Rectal smooth muscle tissue (tissue), 1 donor: ENCODE data around the gene HDAC4.

Source experiments
- H3K27ac ChIP-seq: one replicate; pipeline ENCODE4 v1.7.0; 2013; ENCODE audit warnings: low read depth, low read length, inconsistent platforms
- H3K27me3 ChIP-seq: one replicate; pipeline ENCODE4 v1.7.0; 2013; ENCODE audit warnings: low read length; ENCODE audit not compliant: control insufficient read depth, insufficient read depth
- H3K36me3 ChIP-seq: one replicate; pipeline ENCODE4 v1.7.0; 2013; ENCODE audit warnings: low read length; ENCODE audit not compliant: control insufficient read depth, insufficient read depth
- H3K4me1 ChIP-seq: one replicate; pipeline ENCODE4 v1.7.0; 2013; ENCODE audit warnings: low read length; ENCODE audit not compliant: control insufficient read depth, insufficient read depth
- H3K4me3 ChIP-seq: one replicate; pipeline ENCODE4 v1.7.0; 2013; ENCODE audit warnings: low read length
- H3K9ac ChIP-seq: one replicate; pipeline ENCODE4 v1.7.0; 2013; ENCODE audit warnings: low read length

HDAC4 gene

DNA sequence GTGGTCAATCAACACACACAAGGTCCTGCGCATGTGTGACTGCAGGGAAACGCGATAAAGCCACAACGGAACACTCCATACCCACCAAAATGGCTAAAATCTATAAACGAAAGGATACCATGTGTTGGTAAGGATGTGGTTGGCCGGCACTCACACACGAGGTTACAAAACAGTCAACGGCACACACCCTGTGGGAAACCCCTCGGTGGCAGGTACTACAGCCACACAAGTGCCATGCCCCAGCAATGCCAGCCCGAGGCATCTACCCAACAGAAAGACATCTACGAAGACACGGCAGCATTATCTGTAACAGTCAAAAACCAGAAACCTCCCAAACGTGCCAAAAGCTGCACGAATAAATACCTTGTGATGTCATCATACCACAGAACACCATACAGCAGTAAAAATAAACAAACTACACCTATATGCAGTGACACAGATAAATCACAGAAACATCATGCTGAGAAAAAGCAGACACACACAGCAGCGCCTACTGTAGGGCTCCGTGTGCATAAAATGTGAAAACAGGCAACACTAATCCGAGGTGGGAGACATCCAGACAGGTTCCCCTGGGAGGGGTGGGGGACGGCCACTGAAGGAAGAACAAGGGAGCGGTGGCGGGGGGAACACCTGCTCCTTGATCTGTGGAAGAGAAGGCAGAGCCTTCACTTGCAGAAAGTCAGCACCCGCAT lies 36.7 kb downstream of the HDAC4 start:
- no peaks in the 10 kb centered on the region for H3K27me3 ChIP-seq
- H3K27ac ChIP-seq = peak overlapping the region; percentile 86
- no peaks in the 10 kb centered on the region for H3K36me3 ChIP-seq
- no peak overlapping the region for H3K9ac ChIP-seq
- H3K4me1 ChIP-seq = peaks cover 54% of the 10 kb centered on the region
- H3K4me3 ChIP-seq = no peak overlapping the region

DNA sequence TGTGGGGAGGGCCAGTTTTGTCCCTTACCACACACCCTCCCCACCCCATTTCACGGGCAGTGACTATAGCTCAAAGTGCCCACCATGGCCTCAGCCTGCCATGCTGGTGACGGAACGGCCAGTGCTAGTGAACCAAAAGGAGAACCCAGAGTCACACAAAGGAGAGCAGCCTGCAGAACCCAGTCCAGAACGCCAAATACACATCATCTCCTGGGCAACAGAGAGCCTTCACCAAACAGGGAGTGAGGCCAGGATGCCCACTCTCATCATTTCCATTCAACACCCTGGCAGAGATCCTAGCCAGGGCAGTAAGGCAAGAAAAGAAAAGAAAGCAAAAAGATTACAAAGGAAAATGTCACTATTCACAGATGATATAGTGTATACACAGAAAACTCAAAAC lies 38.3 kb downstream of the HDAC4 start:
- Histone ChIP-seq H3K27ac (peak overlapping the region; percentile 25), H3K4me1 (peaks cover 49% of the 10 kb centered on the region), H3K36me3 (no peaks in the 10 kb centered on the region), H3K4me3 (no peak overlapping the region), H3K9ac (no peak overlapping the region), H3K27me3 (no peaks in the 10 kb centered on the region)

DNA sequence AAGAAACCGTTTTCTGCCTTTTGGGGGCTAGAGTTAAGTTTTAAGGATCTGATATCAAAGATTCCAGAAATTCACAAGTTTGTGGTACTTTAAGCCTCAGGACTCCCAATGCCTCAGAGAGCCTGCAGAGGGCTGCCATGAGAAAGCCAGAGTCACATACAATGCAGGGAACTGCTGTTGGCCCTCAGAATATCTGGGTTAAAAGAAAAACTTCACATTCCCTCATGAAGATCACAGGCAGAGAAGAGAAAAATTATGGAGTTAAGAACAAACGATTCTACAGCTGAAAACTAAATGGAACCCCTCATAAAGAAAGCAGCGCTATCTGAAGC lies 39.5 kb downstream of the HDAC4 start:
- no peak overlapping the region for H3K4me3 ChIP-seq
- peaks cover 49% of the 10 kb centered on the region for H3K4me1 ChIP-seq
- H3K36me3 ChIP-seq = no peaks in the 10 kb centered on the region
- peak overlapping the region; percentile 32 for H3K27ac ChIP-seq
- no peaks in the 10 kb centered on the region for H3K27me3 ChIP-seq
- H3K9ac ChIP-seq = no peak overlapping the region

DNA sequence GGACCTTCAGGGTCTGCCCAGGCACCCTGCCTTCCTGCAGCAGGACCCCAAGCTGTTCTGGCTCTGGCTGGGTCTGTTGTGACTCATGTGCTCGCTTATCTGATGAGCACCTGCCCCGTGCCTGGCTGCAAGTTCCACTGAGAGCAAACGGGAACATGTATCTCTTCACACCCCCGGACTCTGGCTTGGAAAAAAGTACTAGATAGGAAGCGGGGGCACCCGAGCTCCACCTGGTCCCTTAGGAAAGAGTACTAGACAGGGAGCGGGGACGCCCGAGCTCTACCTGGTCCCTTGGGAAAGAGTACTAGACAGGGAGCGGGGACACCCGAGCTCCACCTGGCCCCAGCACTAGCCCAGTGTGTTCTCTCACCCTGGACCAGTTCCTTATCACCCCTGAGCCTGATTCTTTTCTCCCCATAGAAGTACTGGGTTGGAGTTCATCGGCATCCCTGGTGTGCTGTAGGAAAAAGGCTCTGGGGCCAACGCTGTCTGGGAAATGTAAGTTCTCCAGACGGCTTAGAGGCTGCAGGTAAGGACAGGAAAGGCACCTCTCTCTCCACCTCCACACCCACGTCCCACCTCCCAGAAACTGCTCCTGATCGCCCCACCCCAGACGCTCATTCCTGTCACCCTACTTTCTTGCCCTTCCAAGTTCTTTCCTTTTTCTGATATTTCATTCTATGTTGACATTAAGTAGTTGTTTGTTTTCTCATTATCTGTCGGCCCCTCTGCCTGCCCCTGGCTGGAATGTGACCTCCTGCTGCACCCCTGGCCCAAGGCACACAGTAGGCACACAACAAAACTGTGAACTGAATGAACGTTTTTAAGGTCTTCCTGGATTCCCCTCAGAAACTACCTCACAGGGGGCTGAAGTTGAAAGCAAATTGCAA lies 40.2 kb downstream of the HDAC4 start:
- Histone ChIP-seq H3K9ac (no peak overlapping the region), H3K36me3 (no peaks in the 10 kb centered on the region), H3K4me1 (peaks cover 51% of the 10 kb centered on the region), H3K27ac (peak overlapping the region; percentile 27), H3K27me3 (no peaks in the 10 kb centered on the region), H3K4me3 (no peak overlapping the region)

DNA sequence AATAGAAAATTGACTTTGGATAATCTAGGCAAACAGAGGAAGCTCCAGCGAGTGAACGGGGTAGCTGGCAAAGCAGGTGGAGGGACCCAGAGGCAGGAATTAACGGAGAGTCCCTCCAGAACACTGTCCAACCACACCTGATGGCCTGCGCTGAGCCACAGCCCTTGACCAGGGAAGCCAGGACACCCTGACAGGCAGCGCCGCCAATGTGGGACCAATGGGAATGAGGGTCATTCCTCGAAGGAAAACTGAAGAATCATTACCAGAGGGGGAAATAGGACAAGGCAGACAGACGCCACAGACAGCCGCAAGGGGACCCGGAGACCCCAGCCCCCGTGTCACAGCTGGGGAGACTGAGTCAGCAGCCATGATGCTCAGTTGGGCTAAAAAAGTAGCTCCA lies 40.8 kb downstream of the HDAC4 start:
- Histone ChIP-seq H3K4me1 (peaks cover 51% of the 10 kb centered on the region), H3K27me3 (no peaks in the 10 kb centered on the region), H3K36me3 (no peaks in the 10 kb centered on the region), H3K27ac (peak overlapping the region; percentile 34), H3K9ac (no peak overlapping the region), H3K4me3 (no peak overlapping the region)

DNA sequence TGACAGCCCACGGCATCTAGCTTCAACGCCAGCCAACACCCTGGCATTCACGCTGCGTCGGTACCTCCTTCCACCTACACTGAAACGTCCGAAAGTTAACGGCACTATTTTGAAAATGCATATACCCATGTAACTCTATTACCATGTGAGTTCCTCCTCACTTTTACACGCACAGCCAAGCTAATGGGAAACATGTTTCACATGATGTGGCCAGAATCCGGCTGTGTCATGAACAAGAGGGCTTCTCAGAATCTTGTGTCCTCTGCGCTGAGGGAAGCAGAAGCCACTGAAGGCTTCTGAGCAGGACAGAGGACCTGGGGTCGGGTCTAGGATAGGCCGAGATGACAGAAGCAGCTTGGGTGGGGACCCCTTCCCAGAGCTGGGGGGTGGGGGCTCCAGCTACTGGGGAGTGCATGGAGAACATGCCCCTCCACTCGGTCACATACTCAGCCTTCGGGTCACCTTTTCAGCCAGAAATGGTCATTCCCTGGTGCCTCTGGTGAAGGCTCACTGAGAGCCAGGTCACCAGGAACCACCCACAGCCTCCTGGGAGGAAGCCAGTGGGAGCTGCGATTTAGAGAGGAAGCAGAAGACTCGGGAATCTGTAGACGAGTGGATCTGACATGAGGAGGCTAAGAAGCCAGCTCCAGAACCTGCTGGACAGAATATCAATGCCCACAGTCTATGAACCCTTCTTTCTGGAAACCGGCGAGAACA lies 41.5 kb downstream of the HDAC4 start:
- Histone ChIP-seq H3K9ac (no peak overlapping the region), H3K4me3 (no peak overlapping the region), H3K36me3 (no peaks in the 10 kb centered on the region), H3K27me3 (no peaks in the 10 kb centered on the region), H3K27ac (peak overlapping the region; percentile 34), H3K4me1 (peaks cover 46% of the 10 kb centered on the region)

DNA sequence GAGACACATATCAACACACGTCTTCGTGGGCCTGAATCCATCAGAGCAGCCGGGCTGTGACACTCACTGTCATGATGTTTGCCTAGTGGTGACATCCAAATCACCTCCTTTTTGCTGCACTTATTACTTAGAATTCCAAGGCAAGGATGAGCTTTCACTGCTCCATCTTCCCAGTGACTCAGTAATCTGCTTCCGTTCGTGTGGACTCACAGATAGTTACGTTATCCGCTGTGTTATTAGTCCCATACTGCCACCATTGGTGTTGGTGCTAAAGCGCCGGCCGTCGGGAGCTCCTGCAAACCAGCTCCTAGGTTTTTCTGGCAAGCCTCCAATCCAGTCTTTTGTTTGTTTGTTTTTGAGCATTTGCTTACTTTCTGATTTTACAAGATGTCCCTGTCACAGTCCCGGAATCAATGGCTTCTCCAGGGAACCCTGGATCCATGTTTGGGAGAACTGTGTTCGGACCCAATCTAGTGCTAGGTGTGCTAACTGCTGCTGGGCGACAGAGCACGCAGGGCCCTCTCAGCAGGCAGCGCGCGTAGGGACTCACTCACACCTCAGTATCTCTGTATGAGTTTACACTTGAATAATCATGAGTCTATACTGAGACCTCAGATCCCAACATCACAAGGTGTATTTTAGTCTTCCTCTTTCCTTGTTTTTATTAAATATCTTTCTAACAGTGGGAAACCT lies 42.6 kb downstream of the HDAC4 start:
- no peaks in the 10 kb centered on the region for H3K36me3 ChIP-seq
- peak overlapping the region; percentile 40 for H3K27ac ChIP-seq
- peaks cover 39% of the 10 kb centered on the region for H3K4me1 ChIP-seq
- no peaks in the 10 kb centered on the region for H3K27me3 ChIP-seq
- H3K4me3 ChIP-seq = no peak overlapping the region
- H3K9ac ChIP-seq = no peak overlapping the region

DNA sequence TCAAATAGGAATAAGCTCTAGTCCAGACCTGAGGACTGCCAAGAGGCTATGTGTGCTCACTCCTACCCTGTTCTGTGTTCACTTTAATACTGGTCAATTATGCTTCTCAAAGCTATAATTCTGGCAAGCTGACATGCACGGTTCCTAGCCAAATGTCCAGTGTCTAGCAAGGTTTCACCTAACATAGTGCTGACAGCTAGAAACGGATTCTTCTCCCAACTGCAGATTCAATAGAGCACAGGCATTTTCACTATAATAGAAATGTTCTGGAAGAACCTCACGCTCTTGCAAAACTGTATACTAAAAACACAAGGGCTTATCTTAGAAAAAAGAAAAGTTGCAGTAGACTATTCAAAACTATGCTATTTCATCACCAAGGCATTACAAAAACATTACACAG lies 45.1 kb downstream of the HDAC4 start:
- H3K9ac ChIP-seq = no peak overlapping the region
- H3K4me1 ChIP-seq = peaks cover 29% of the 10 kb centered on the region
- H3K27me3 ChIP-seq = no peaks in the 10 kb centered on the region
- H3K36me3 ChIP-seq = no peaks in the 10 kb centered on the region
- peak overlapping the region; percentile 81 for H3K27ac ChIP-seq
- no peak overlapping the region for H3K4me3 ChIP-seq

DNA sequence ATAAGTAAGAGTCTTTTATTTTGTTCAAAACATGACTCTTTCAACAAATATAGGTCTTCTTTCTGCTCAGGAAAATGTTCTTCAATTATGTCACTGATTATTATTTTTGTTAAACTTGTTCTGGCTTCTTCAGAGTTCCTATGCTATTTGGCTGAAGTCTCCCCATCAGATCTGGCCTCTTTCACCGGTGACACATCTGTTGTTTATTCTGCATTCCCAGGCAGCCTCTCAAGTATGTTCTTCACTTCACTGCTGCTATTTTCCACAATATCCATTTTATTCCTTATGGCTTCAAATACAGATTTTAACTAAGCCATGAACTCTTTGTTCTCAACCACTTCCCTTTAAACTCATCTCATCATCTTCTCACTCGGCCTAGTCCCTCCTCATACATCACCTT lies 45.7 kb downstream of the HDAC4 start:
- H3K27me3 ChIP-seq = no peaks in the 10 kb centered on the region
- H3K4me1 ChIP-seq = peaks cover 29% of the 10 kb centered on the region
- peak overlapping the region; percentile 81 for H3K27ac ChIP-seq
- H3K4me3 ChIP-seq = no peak overlapping the region
- no peaks in the 10 kb centered on the region for H3K36me3 ChIP-seq
- no peak overlapping the region for H3K9ac ChIP-seq

DNA sequence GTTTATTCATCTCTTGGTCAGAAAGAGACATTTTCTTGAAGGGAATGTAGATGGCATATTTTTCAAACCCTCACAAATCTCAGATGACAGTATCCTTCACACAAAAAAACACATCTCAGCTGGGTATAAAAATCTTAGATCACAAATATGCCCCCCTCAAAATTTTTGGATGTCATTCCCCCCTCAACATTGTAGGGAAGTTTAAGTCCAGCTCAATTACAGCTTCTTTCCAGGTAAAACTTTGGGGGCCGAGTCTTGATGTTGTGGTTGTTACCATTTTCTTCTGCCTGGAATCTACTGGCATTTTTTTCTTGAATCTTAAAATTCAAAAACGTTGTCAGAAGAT lies 46.1 kb downstream of the HDAC4 start:
- no peak overlapping the region for H3K4me3 ChIP-seq
- H3K36me3 ChIP-seq = no peaks in the 10 kb centered on the region
- no peak overlapping the region for H3K9ac ChIP-seq
- H3K27me3 ChIP-seq = no peaks in the 10 kb centered on the region
- H3K4me1 ChIP-seq = peaks cover 28% of the 10 kb centered on the region
- peak overlapping the region; percentile 81 for H3K27ac ChIP-seq

DNA sequence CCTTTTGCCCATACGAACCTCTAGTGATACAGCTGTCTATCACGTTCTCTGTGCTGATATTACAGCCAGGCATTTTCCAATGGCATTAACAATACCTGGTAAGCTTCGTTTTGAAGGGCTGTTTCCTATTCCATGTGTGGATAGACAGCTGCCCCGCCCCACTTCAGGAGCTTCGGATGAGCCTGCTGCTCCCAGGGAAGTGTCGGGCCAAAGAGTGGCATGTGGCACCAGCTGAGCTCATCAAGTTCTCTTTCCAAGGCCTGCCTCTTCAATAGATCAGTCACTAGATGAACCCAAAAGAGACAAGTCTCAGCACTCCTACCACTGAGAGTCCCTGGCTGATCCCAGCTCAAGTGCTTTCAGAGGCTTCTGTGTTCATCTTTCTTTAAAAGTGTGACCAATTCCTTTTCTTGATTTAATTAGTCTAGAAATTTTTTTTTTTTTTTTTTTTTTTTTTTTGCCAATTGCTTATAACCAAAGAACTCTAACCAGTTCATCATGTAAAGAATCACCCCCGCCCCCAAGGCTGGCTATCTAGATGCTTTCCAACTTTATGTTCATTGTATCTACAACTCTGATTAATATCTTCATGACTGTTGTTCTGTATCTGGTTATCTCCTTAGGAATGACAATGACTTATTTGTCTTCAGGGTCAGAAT lies 46.6 kb downstream of the HDAC4 start:
- no peaks in the 10 kb centered on the region for H3K27me3 ChIP-seq
- H3K4me1 ChIP-seq = peaks cover 28% of the 10 kb centered on the region
- H3K36me3 ChIP-seq = no peaks in the 10 kb centered on the region
- no peak overlapping the region for H3K4me3 ChIP-seq
- no peak overlapping the region for H3K9ac ChIP-seq
- H3K27ac ChIP-seq = peak overlapping the region; percentile 81

DNA sequence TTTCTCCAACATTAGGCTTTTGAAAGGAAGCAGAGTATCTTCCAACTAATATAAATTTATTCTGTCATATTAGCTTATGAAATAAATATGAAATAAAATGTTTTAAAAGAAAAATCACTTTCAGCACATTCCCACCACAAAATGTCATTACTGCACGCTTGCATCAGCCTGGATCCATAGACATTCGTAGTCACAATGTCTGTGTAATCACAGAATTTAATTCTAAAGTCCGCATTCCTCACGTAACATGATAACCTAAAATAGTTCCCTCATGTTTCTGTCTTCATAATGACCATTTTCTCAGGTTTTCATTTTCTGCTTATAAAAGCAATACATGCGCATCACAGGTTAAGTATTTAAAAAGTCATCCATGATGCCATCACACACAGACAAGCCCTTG lies 47.1 kb downstream of the HDAC4 start:
- Histone ChIP-seq H3K36me3 (no peaks in the 10 kb centered on the region), H3K27ac (peak overlapping the region; percentile 81), H3K4me1 (peaks cover 32% of the 10 kb centered on the region)

More for the DNA sequence above, 47.1 kb downstream of the HDAC4 start:
- no peak overlapping the region for H3K9ac ChIP-seq
- H3K27me3 ChIP-seq = no peaks in the 10 kb centered on the region
- H3K4me3 ChIP-seq = no peak overlapping the region
